ENCODE results near the gene SCNN1B.

SCNN1B gene

GRCh38 chr16:23343643-23344612 is 41.8 kb downstream of the SCNN1B start:
- H3K4me3 Mint-ChIP-seq = no peak overlapping the region
- H3K36me3 Mint-ChIP-seq (ENCODE audit: low read depth) = no peaks in the 10 kb centered on the region
- TF ChIP-seq CTCF (IDR thresholded peaks at IDR 0.05) = no peak
- no peaks in the 10 kb centered on the region for H3K9me3 Mint-ChIP-seq
- no peak overlapping the region for H3K27ac Mint-ChIP-seq
- no peak for DNase-seq
- peaks cover 23% of the 10 kb centered on the region for H3K27me3 Mint-ChIP-seq (ENCODE audit: low read depth, poor library complexity)
- H3K4me1 Mint-ChIP-seq = no peaks in the 10 kb centered on the region

GRCh38 chr16:23345237-23345636 is 43.1 kb downstream of the SCNN1B start:
- DNase-seq = no peak
- H3K4me3 Mint-ChIP-seq = no peak overlapping the region
- no peak overlapping the region for H3K27ac Mint-ChIP-seq

GRCh38 chr16:23348579-23349469 is 46.7 kb downstream of the SCNN1B start:
- peaks cover 9% of the 10 kb centered on the region for H3K9me3 Mint-ChIP-seq
- H3K4me3 Mint-ChIP-seq = no peak overlapping the region
- H3K4me1 Mint-ChIP-seq = no peaks in the 10 kb centered on the region
- H3K27me3 Mint-ChIP-seq (ENCODE audit: low read depth, poor library complexity) = peaks cover 35% of the 10 kb centered on the region
- no peak for TF ChIP-seq CTCF (IDR thresholded peaks at IDR 0.05)
- H3K36me3 Mint-ChIP-seq (ENCODE audit: low read depth) = no peaks in the 10 kb centered on the region
- DNase-seq = peak; percentile 11
- no peak overlapping the region for H3K27ac Mint-ChIP-seq

More at GRCh38 chr16:23345237-23345636, 43.1 kb downstream of the SCNN1B start:
- H3K4me1 Mint-ChIP-seq = no peaks in the 10 kb centered on the region
- no peak for TF ChIP-seq CTCF (IDR thresholded peaks at IDR 0.05)
- H3K27me3 Mint-ChIP-seq (ENCODE audit: low read depth, poor library complexity) = peaks cover 25% of the 10 kb centered on the region
- no peaks in the 10 kb centered on the region for H3K9me3 Mint-ChIP-seq
- no peaks in the 10 kb centered on the region for H3K36me3 Mint-ChIP-seq (ENCODE audit: low read depth)

- Mint-ChIP-seq H3K4me3 (no peak overlapping the region), H3K27ac (no peak overlapping the region), H3K27me3 (ENCODE audit: low read depth, poor library complexity) (peaks cover 33% of the 10 kb centered on the region), H3K4me1 (no peaks in the 10 kb centered on the region), H3K9me3 (peaks cover 9% of the 10 kb centered on the region), H3K36me3 (ENCODE audit: low read depth) (no peaks in the 10 kb centered on the region)
- no peak for TF ChIP-seq CTCF (IDR thresholded peaks at IDR 0.05)
- no peak for DNase-seq
Observed at GRCh38 chr16:23351360-23351759, 49.3 kb downstream of the SCNN1B start.

GRCh38 chr16:23353440-23353839 is 51.3 kb downstream of the SCNN1B start:
- Mint-ChIP-seq H3K36me3 (ENCODE audit: low read depth) (no peaks in the 10 kb centered on the region), H3K27ac (no peak overlapping the region), H3K4me1 (no peaks in the 10 kb centered on the region), H3K27me3 (ENCODE audit: low read depth, poor library complexity) (peaks cover 19% of the 10 kb centered on the region), H3K4me3 (no peak overlapping the region), H3K9me3 (peaks cover 9% of the 10 kb centered on the region)
- DNase-seq = no peak
- TF ChIP-seq CTCF (IDR thresholded peaks at IDR 0.05) = no peak
